SKM-1 treated with dmso at 0.1 percent for 144 hours (cell line): Measurements from ENCODE around the gene MAVS.
"Not testable (repeated sequence)": the region's sequence is repeated elsewhere in the genome, so short reads cannot be mapped to it uniquely, and the experiment has no call there.

ENCODE experiments used
- DNase-seq: peaks from one replicate; lab custom pipeline; 2025; ENCODE audit not compliant: unreplicated experiment; lab: John Stamatoyannopoulos, UW

MAVS gene

DNA sequence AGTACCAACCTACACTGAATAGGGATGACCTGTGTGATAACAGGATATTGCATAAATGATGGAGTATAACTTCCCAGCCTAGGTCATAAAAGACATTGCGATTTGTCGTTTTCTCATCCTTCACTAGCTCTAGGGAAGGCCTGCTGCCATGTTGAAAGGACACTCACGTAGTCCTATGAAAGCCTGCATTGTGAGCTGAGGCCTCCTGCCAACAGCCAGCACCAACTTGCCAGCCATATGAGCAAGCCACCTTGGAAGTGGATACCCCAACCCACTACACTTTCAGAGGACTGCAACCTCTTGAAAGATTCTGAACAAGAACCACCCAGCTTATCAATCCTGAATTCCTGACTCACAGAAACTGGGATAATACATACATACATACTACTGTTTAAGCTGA, 39.1 kb downstream of the MAVS start:
- DNase-seq, result no peak

GRCh38 chr20:3887876-3888620, 41.4 kb downstream of the MAVS start:
- no peak for DNase-seq

DNA sequence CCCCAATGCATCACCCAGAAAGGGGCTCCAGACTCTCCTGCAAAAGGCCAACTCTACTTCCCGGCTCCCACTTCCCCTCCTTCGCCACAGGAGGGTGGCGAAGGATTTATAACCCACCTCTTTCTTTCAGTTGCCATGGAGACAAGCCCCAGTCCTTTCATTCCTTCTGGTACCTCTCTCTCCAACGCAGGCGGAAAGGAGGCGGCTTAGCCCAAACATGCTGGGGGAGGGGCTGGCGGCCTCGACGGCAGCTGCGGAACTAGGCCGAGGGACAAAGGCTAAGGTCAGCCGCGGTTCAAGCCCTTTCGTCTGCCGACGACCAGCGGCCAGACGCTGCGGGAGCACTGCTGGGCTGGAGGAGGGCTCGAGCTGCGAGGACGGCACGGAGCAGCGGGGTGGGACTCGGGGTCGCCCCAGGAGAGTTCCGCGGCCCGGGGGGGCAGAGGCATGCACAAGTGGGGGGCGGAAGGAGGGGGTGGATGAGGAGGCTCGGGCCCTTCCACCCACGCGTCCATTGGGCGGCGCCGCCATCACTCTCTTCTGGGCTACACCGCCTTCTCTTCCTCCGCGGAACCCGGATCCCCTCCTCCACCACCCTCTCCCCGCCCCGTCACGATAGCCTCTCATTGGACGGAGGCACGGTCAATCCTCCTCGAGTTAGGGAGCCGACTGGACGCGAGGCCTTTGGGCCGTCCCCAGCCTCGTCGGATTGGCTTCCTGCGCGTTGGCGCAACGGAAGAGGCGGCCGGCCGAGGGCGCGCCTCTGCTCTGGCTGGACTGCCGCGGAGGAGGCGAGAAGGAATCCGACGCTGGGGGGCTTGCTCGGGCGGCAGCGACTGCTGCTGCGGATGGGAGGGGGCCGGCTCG, 42.2 kb downstream of the MAVS start, which contains the start of gene PANK2:
TSS of gene PANK2 (plus strand) at position 766 of the 867 bp plus-strand sequence.
- peak; percentile 81 for DNase-seq

DNA sequence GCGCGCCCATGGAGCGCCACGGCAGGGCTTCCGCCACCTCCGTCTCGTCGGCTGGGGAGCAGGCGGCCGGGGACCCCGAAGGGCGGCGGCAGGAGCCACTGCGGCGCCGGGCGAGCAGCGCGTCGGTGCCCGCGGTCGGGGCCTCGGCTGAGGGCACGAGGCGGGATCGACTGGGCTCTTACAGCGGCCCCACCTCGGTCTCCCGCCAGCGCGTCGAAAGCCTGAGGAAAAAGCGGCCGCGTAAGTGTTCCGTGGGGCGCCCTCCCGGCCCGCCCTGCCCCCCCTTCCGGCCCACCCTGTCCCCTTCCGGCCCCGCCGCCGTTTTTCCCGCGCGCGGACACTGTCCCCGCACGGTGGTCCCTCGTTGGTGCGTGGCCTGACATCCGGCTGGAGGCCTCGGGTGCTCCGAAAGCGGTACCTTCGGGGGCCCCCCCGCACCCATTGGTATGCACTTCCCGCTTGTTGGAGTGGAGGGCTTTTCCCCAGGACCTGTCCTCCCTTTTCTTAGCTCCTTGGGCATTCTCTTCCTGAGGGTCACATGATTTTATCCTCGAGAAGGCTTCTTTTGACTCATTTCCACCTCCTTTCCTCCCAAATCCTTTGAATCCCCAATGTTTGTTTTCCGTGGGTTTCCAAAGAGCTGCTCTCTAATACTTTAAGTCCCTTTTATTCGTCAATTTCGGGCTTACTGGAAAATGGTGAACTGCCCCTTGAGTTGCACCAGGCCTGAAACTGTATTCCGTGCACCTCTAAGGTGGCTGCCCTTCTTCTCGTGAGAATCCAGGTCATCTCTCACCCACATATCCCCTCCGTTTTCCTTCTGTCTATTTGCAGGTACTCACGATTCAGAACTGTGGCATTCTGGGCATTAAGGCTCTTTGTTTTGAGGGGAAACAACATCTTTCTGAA, 43.1 kb downstream of the MAVS start:
- no peak for DNase-seq

DNA sequence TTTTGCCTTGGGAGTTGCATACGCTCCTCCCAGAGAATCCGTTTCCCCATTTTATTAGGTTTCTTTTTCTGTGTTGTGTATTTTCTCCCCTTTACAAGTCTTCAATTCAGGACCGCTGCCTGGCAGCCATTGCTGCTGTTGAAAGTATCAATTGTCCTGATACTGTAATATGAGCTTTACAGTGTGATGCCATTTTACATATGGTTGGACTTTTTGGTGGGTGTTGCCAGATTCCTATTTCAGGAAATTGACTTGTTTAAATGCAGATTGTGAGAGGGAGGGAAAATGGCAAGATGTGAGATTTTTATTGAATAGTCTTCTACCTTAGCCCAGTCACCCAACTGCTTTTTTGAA, 43.7 kb downstream of the MAVS start:
- no peak for DNase-seq

DNA sequence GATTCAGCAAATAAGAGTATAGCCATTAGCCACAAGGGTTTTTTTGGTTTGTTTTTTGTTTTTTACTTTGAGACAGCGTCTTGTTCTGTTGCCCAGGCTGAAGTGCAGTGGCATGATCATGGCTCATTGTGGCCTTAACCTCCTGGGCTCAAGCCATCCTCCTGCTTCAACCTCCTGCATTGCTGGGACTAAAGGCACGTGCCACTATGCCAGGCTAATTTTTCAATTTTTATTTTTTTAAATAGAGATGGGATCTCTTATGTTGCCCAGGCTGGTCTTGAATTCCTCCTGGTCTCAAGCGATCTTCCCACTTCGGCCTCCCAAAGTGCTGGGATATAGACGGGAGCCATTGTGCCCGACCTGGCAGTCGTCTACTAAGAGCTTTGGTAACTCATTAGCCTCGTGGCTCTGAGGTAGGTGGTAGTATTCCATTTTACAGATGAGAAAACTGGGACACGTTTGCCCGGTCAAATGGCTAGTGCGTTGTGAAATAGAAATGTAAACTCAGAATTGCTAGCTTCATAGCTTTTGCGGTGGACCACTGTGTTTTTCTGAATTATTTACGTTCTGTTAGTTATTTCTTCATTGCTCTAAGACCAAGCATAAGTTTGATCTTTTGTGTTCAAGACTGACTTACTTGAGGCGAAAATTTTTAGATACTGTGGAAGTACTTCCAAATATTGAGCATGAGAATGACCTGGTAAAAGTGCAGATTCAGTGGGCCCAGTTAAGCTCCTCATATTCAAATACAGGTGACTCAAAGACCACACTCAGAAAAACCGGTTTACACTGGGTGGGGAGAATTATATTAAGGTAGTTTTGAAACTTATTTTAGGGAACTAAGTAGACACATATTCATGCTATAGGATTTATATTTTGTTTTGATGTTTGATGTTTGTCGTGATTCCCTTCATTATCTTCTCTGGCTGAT, 44.6 kb downstream of the MAVS start:
- DNase-seq, result no peak

DNA sequence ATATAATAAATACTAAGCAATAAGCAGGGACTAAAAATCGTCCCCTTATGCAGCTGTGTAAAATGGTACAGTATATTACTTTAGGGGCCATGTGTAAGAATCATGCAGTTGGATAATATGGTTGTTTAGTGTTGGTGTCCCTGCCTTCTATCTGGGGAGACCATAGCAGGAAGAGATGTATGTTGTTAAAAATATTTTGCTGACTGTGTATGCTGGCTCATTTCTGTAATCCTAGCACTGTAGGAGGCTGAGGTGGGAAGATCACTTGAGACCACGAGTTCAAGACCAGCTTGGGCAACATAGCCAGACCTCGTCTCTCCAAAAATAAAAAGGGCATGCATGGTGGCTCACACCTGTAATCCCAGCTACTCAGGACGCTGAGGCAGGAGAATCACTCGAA, 48.2 kb downstream of the MAVS start:
- DNase-seq, result no peak

DNA sequence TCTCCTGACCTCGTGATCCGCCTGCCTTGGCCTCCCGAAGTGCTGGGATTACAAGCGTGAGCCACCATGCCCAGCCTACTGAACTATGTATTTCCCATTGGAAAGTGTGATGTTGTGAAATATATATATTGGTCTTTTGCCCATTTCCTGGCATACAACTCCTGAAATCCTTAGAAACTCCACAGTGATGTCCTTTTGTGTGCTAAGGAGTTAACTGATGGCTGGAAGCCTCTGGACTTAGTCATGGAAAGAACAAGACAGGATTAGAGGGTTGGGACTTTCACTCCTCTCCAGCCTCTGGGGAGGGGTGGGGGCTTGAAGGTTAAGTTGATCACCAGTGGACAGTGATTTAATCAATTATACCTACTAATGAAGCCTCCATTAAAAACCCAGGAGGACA, 49.7 kb downstream of the MAVS start:
- no peak for DNase-seq

DNA sequence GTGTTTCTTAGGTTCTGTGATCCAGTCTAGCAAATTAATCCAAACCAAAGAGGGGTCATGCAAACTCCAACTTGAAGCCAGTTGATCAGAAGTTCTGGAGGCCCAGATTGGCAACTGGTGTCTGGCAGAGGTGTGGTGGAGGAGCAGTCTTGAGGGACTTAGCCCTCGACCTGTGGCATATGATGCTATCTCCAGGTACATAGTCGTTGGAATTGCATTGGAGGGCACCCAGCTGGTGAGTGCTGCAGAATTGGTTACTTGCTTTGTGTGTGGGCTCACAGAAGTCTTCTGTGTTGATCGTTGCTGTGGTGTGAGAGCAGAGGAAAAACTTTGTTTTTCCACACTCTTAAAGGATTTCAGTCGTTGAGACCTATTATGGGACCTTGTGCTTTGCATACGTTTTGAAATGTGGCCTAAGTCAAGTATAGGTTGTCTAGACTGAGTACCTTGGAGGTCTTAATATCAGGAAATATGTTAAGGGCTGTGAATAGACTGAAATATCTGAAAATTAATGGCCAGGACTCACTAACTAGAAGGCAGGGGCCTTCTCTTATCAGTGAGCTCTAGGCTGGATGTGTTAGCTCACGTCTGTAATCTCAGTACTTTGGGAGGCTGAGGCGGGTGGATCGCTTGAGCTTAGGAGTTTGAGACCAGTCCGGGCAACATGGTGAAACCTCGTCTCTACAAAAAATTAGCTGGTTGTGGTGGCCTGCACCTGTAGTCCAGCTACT, 50.4 kb downstream of the MAVS start:
- DNase-seq, result no peak

- not testable (repeated sequence) for DNase-seq
Observed at GRCh38 chr20:3898181-3898580, 51.5 kb downstream of the MAVS start.

DNA sequence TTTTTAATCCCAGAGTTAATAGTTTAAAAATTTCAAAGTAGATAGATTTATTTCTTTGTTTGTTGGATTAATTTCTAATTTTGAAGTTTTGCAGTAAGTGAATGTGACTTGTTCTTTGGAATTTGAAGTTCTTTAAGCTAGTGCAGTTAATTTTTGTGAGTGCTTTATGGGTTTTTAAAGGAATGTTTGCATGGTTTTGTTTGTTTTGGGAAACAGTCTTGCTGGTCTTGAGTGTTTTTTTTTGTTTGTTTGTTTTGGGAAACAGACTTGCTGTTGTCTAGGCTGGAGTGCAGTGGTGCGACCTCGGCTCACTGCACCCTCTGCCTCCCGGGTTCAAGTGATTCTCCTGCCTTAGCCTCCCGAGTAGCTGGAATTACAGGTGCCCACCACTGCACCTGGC, 52.0 kb downstream of the MAVS start:
- no peak for DNase-seq

- no peak for DNase-seq
Observed at GRCh38 chr20:3900187-3900604, 53.6 kb downstream of the MAVS start.

DNA sequence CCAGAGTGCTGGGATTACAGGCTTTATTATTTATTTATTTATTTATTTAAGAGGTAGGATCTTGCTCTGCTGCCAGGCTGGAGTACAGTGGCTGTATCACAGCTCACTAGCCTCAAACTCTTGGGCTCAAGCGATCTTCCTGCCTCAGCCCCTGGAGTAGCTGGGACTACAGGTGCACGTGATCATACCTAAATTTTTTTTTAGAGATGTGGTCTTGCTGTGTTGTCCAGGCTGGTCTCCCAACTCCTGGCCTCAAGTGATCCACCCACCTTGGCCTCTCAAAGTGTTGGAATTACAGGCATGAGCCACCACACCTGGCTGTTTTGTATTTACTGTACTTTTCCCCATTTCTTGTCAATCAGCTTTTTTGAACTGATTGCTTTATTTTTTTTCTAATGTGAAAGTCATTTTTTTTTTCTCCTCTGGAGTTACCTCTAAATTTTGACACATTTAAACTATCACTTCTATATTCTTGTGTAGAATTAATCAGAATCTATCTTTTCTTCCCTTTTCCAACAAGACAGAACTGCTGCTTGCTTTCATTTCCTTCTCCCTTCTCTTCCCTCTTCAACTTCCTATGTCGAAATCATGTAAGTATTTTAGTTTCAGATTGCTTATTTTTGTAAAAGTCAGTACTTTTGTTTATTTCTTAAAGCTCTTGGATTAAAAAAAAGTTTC, 54.5 kb downstream of the MAVS start:
- DNase-seq, result peak; percentile 43

DNA sequence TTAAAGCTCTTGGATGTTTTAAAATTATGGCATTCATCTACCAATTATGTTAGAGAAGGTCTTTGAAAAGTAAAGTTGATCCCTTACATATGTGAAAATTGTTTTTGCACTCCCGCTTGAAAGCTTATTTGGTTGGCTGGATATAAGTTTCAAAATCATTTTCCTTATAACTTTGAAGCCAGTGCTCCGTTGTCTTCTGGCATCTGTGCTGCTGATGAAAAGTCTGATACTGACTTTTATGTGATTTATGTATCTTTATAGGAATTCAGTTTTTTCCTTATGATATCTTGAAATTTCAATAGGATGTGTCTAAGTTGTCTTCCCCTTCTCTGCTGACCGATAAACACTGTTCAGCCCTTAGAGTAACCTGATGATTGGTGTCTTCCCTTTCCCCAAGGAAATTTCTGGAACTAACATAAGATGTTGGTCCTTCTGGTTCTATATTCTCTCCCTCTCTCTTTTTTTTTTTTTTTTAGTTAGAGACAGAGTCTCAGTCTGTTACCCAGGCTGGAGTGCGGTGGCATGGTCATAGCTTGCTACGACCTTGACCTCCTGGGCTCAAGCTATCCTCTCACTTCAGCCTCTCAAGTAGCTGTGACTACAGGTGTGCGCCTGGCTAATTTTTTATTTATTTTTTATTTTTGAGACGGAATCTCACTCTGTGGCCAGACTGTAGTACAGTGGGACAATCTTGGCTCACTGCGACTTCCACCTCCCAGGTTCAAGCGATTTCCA, 55.2 kb downstream of the MAVS start:
- no peak for DNase-seq

DNA sequence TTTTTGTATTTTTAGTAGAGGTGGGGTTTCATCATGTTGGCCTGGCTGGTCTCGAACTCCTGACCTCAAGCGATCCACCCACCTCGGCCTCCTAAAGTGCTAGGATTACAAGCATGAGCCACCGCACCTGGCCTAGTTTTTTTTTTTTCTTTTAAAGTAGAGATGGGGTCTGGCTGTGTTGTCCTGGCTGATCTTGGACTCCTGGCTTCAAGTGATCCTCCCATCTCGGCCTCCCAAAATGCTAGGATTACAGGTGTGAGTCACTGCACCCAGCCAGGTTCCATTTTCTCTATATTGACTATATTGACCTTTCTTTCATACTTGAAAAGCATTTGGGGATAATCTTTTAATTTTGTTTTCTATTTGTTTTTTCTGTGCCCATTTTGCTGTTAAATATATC, 55.8 kb downstream of the MAVS start:
- DNase-seq, result no peak

DNA sequence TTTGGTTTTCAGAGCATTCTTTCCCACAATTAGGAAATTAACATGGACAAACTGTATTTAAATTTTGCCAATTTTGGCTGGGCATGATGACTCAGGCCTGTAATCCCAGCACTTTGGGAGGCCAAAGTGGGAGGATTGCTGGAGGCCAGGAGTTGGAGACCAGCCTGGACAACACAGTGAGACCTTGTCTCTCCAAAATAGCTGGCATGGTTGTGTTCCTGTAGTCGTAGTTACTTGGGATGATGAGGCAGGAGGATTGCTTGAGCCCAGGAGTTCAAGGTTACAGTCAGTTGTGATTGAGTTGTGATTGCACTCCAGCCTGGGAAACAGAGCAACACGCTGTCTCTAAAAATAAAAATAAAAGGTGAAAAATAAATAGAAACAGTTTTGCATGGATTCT, 57.6 kb downstream of the MAVS start:
- DNase-seq, result no peak

DNA sequence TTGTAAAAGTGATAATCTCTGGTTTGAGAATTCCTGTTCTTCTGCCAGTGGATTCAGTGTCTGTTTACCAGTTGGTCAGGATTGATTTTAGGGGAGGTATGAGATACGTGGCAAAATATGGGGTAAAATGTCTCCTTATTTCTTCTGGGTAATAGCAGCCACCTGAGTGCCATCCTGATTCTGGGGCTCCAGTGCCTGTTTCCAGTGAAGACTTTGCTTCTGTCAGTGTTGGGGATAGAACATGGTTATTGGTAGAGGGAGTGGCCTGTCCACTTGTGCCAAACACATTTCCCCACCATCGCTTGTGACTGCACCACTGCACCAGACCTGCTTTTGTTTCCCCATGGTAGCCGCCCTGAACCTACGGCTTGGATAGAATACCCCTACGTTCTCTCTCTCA, 58.2 kb downstream of the MAVS start:
- no peak for DNase-seq
